IMR-90 (cell line): ENCODE results near the gene NME2.
"Not testable (repeated sequence)": the region's sequence is repeated elsewhere in the genome, so short reads cannot be mapped to it uniquely, and the experiment has no call there.

Source experiments
- CTCF ChIP-seq: conservative IDR thresholded peaks from 2 replicates; pipeline ENCODE4 v1.5.1; 2012; ENCODE audit warnings: mild to moderate bottlenecking, low read depth, low read length, improper control_type of control experiment
- POLR2A ChIP-seq: IDR thresholded peaks from 2 replicates; pipeline ENCODE4 v1.6.1; 2012; ENCODE audit warnings: mild to moderate bottlenecking, low read depth, low read length

- not testable (repeated sequence) for TF ChIP-seq CTCF, POLR2A
Measured at GRCh38 chr17:51172030-51172429, 5.8 kb downstream of the NME2 start.
